ENCODE results near the gene SHROOM3.
A peak's percentile ranks its signal among the peaks of the same experiment; 100 is the strongest.

Gene SHROOM3

DNA sequence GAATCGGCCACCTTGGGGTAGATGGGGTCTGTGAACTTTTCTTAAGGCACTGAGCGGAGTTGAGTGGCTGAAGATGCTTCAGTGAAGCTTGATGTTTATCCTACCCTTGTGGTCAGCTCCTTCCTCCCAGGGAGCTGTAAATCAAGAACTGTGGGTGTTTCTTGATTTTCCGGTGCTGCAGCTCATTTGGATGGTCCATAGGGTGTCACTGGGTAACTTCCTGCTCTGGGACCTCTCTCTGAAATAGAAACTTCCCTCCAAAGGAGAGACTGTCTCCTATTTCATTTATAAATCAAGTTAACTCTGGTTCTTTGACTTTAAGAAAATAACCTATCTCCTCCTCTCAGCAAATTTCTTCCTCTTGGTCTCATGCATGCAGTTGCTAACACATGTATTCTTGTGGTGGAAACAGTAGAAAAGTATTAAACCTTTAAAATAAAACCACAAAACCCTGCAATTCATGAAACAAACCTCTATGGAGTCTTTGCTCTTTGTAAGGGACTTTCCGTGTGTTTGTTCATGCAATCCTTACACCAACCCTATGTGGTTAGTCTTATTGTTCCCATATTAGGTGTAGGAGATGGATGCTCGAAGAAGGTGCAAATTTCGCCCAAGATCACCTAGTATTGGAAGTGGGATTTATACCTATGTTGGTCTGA, 110.3 kb downstream of the SHROOM3 start:
- no peak for DNase-seq

- DNase-seq: no peak
Measured at GRCh38 chr4:76546327-76546726, 111.3 kb downstream of the SHROOM3 start.

DNA sequence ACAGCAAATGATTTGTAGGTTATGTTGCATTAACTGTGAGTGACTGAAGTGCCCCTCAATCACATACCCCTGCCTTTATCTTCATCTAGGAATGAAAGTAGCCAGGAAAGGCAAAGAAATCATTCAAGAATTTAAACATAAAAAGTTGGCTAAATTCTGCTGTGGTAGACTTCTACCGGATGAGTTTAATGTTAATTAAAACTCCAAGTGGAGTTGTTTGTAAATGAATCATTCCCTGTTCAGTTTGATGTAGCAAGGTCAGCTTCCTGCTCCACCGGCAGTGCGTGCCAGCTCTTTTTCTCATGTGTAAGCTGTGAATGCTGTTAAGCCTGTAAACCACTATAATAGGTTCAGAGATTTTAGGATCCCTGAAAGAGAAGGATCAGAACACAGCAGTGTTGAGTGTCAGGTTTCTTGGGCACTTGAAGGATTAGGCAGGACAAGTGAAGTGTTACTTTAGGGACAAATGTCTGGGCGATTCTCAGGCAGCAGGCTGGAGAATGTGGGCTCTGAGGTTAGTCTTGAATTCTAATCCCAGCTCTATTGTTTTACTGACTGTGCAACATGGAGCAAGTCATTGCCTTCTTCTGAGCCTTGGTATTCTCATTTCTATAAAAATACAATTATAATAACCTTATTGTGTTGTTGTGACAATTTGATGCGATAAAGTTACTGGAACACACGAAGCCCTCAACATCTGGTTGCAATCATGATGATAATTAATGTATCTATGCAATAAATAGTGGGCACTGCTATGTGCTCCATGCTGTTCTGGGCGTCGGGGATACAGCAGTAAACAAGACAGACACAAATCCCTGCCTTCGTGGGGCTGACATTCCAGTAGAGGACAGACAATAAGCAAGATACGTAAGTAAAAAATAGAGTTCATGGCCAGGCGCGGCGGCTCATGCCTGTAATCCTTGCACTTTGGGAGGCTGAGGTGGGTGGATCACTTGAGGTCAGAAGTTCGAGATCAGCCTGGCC, 112.0 kb downstream of the SHROOM3 start:
- DNase-seq: no peak

DNA sequence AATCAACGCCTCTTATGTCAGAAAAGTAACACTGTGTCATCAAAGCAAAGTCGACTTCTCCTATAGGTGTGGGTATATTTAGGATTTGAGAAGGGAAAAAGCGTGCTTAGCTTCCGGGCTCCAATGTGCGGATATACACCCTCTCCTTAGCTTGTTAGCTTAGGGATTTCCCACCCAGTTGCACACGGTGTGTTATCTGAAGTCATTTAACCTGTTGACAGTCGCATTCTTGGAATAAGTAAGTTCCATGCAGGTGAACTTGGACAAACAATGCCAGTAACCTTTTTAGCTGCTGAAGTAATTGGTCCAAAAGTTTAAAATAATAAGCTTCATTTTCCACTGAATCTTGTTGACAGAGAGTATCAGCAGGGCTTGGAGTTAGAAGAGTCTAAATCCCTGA, 113.7 kb downstream of the SHROOM3 start:
- DNase-seq: no peak

DNA sequence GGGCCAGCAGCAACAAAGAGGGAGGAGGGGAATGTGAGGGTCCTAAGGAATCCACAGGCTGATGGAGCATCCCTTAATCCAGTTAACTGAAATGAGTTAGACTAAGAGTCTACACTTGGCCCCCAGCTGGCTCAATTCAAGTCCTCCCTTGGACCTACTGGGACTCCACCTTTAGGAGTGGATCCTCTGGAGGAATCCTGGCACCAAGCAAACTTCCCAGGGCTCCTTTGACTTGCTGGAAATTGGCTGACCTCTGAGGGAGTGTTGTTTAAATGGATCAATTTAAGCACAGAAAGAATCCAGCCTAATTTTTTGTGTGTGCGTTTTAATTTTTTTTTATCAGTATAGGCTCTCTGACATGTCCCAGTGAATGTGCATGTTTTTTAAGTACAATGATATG, 114.7 kb downstream of the SHROOM3 start:
- no peak for DNase-seq

DNA sequence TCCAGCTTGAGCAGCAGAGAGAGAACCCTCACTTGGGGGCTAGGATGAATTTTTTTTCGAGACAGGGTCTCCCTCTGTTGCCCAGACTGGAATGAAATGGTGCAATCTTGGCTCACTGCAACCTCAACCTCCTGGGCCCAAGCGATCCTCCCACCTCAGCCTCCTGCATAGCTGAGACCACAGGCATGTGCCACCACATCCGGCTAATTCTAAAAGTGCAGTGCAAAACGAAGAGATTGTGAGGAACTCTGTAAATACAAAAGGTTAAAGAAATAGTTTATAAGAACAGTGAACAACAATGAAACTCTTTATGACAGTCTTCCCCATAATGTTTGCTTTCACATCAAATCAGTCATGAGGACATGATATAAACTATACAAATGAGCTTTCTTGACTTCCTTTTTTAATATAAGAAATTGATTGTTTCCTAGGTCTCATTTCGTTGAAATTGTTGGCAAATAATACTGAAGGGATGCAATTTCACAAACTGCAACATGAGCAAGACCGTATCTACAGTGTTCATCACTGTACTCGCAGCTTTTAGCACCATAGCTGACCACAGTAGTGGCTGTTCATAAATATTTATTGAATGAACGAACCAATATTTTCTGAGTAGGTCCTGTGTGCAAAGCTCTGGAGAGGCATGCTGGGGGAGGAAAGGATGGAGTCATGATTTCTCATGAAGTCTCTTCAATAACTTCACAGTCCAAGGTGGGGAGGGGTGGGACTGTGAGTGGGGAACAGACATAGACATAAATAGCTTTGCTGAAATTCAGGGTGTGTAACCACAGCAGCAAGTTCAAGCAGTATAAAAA, 116.1 kb downstream of the SHROOM3 start:
- DNase-seq: no peak

DNA sequence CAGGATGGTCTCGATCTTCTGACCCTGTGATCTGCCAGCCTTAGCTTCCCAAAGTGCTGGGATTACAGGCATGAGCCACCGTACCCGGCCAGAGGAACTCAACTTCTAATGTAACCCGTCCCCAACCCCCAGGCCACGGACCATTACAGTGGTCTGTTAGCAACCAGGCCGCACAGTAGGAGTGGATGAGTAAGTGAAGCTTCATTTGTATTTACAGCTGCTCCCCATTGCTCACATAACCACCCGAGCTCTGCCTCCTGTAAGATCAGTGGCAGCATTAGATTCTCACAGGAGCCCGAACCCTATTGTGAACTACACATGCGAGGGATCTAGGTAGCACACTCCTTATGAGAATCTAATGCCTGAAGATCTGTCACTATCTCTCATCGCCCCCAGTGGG, 119.6 kb downstream of the SHROOM3 start:
- DNase-seq: no peak

DNA sequence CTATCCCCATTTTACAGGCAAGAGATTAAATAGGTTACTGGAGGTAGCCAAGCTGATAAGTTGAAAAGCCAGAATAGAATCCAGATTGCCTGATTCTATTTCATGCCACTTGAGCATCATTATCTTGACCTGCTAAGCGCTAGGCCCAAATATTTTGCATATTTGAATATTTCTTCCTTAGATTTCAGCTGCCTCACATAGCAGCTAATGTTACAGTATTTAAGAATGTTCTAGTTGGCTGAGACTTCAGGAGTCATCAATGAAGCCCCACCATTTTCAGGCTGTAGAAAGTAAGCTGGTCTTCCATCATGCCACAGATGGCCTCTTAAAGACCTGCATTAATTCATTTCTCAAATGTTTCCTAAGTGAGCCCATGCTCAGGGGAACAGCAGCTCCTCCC, 121.4 kb downstream of the SHROOM3 start:
- DNase-seq: no peak

DNA sequence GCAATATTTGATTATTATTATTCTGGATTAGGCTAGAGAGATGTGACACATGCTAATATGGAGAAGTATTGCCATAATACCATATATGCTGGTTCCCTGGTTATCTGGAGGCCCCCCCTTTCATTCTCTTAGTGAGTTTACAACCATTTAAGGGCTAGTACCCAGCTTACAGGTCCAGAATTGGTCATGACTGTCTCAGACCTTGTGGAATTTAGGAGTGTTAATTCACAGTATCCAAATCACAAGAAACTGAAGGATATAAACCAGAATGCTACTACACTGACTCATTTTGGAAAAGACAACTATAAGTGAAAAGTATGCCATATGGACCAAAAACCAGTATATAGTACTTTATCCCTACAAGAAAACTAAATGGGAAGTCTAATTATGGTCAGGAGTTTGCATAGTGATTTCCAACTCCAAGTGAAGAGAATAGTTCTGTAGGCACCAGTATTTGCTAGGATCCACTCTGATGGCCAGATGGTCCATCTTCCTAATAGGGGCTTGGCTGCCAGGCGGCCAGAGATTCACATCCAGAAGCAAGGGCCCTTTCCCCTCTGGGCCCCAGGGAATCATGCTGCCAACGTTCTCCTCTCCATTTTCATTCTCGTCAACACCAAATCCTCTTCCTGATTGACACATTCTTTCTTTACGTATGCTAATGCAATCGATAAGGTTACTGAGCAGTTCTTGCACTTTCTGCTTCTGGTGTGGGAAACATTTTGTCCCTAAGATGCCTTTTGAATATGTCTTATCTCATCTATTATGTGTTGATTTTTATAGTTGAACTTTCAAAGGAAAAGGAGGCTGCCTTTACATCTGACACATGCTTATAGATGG, 123.6 kb downstream of the SHROOM3 start:
- no peak for DNase-seq

GRCh38 chr4:76559236-76560071, 124.4 kb downstream of the SHROOM3 start:
- no peak for DNase-seq

DNA sequence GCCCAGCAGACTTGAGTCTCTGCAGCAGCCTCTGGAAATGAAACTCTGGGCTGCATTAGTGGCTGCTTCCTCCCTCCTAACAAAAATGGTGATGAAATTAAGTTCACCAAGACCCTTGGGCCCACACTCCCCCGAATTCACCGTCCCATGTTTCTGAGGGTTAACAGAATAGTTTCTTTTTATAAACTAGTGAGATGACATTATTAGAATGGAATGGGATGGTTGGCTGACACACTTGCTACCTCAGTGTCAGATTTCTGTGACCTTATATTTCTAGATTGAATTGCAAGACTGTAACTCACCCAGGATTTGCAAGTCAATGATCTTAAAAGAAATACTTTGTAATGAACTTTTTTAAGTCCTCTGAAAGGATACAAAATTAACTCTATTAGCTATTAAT, 127.1 kb downstream of the SHROOM3 start:
- DNase-seq: no peak

DNA sequence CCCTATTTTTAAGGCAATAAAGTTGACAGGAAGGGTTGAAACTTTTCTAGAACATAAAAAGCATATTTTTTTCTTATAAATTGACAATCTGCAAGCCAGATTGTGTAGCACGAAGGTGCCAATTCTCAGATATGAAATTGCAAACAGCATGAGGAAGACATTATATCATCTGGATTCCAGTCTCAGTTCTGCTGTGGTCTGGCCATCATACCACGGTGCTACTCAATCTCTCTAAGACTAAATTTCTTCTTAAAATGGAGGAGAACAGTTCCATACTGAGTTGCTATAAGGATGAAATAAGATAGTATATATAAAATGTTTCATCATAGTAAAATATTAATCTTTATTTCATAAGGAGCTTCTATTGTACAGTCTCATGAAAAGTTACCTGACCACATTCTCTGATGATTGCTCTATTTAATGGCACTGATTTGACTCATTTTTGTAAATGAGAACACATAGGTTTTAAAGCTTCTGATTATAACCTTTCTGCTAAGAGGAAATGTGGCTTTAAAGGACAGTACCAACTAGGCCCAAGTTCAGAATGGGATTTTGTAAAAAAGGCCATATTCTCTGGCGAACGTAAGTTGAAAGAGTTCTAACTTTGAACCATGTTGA, 127.9 kb downstream of the SHROOM3 start:
- no peak for DNase-seq

DNA sequence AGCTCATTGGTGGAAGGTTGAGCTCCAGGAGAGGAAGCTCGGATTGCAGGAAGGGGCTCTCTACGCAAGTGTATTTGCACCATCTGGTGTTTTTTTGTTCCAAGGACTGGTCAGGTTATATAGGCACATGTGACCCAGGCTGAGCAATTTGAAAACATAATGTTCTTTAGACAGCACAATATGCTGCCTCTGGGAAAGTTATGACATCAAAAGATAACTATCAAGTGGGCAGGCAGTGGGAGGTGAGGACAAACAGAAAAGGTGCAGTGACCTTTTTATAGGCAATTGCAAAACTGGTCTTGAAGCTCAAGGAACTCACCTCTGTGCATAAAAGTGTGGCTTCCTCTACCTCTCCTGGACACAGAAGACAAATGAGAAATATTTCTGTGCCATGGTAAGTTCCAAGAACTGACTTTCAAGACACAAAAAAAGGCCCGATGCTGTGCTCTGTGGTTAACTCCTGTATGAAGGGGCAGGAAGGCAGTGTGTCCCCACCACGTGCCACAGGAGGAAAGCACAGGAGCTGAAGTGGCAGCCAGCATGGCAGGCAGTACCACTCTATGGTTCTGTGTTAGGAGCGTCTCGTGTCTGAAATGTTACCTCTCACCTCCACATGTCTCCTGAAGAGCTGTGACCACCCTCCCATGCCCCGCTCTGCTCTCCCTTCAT, 128.6 kb downstream of the SHROOM3 start:
- no peak for DNase-seq

GRCh38 chr4:76564123-76564915, 129.3 kb downstream of the SHROOM3 start:
- no peak for DNase-seq

- DNase-seq: no peak
Measured at GRCh38 chr4:76568262-76568661, 133.2 kb downstream of the SHROOM3 start.

- DNase-seq: no peak
Measured at GRCh38 chr4:76569225-76569624, 134.2 kb downstream of the SHROOM3 start.

DNA sequence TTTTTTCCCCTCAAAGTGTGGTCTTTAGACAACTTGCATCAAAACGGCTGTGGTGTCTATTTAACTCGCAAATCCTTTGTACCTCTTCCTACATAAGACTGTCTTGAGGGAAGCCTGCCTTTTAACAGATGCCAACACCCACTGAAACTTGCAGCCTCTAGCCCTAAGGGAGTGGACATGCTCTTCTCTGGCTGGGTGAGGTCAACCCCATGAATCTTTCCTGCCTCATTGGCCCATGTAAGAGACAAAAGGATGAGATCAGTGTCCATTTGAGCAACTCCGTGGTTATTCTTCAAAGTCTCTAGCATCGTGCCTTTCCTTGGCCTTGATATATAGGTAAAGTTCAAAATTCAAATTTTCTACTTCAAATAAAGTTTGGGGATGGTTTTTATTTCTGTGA, 134.7 kb downstream of the SHROOM3 start:
- no peak for DNase-seq

DNA sequence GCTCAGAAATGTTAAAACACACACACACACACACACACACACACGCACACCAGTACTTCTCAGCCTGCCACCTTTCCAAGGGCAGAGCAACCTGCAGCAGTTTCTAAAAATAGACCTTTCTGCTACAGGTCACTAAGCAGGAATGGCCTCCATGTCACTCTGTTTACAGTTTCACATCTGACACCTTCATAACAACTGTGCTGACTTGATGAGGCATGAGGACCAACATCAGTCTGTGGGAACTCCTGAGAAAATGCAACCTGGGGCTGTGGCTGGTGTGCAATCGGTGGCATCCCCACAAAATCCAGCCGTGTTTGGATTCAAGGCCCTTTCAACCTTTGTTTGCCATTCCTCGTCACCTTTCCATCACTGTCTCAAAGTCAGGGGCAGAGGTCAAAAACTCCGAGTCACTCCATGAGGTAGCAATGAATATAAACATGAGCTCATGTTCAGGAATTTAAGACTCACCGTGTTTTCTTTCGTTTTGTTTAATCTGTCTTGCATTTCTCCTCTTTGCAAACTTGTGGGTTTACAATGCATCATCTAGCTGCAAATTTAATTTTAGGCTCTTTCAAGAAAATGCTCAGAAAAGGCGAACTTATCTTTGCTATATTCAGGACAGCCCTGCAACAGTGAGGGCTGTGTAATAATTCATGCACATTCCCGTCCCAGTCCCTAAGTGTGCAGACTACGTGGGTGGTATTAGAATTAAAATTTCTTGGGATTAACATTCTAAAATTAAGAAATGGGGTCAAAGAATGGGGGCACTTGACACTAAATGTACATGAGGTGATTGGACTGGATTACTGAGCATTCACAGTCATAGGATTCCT, 135.3 kb downstream of the SHROOM3 start:
- DNase-seq: no peak

DNA sequence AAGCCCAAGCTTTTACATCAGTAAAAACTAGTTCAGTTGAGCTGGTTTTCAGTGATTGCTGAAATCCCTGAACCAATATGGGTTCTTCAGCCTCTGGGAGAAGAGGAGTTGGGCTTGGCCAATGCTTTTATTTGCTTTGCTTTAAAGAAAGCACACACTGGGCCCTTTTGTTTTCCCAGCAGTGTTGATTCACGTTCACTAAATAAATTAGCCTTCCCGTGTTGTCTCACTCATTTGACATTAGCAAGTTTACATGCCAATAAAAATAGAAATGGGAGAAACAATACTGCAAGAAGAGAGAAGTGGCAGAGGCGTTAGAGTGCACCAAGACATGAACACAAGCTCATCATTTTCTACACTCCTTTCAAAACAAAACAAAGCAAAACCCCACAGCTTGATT, 136.2 kb downstream of the SHROOM3 start:
- DNase-seq: peak; percentile 66
